Astrocyte of the spinal cord (primary cell): ENCODE results near the gene ZNF664.

Source experiments
- DNase-seq: peaks from one replicate; pipeline ENCODE4 v3.0.0; 2011; ENCODE audit warnings: low read depth, low spot score
- H3K4me3 ChIP-seq: 2 replicates; pipeline ENCODE4 v1.5.1; 2011; ENCODE audit warnings: low read depth, mild to moderate bottlenecking, low read length, moderate library complexity
- CTCF ChIP-seq: IDR thresholded peaks from 2 replicates; pipeline ENCODE4 v1.5.1; 2012; ENCODE audit warnings: low read depth, mild to moderate bottlenecking, low read length, inconsistent platforms
- in situ Hi-C: cut with HindIII; loops from 2 replicates; pipeline ENCODE4 v1.10.0; 2017; ENCODE audit warnings: low sequenced_read_pairs

The ZNF664 gene

DNA sequence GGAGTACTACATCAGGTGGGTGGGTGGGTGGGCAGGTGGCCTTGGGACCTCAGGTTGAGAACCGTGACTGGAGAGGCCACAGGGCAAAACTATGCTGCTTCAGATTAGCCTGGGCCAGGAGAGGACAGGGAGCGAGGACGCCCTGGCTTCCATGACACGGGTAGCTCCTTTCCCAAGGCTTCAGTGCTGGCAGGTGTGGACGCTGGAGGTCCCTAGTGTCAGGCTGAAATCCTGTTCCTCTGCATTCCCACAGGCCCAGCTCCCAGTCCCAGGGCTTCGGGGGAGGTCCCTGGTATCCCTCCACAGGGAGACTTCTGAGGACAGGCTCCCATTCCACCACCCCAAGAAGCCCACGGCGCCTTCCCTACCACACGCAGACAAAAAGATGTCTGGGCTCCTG, 32.0 kb upstream of the ZNF664 start:
- no peak overlapping the region for H3K4me3 ChIP-seq
- no peak for DNase-seq
- TF ChIP-seq CTCF = no peak
- in situ Hi-C loops = no loop called here

DNA sequence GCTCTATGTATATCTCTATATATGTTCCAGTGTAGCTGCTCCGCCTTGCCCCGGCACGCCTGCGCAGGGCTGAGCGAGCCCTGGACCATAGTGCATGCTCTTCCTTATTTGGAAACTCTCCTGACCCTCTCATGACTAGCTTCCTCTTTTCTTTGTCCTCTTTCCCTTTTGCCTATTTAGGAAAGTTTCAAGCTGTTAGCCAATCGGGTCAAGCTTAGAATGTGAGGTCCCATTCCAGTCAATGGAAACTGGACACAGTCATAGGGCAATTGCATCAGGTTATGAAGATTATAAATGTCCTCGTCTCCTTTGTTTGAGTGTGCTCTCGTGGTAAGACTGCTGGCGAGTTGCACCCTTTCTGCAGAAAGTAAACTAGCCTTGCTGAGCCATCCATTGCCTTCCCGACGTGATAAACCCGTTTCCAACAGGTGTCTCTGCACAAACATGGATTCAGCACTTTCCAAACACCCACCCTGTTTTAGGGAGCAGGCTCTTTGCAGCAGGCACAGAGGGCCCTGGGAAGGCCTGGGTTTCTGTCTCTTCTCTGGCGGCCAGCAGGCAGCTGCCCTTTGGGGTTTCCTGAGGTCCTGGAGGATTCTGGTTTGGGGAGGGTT, 31.3 kb upstream of the ZNF664 start:
- in situ Hi-C loops = no loop called here
- no peak for TF ChIP-seq CTCF
- DNase-seq = no peak
- H3K4me3 ChIP-seq = no peak overlapping the region

- no peak overlapping the region for H3K4me3 ChIP-seq
- peak; percentile 86 for DNase-seq
- in situ Hi-C loops = no loop called here
- no peak for TF ChIP-seq CTCF
Measured at GRCh38 chr12:123942238-123942653, 30.8 kb upstream of the ZNF664 start.

DNA sequence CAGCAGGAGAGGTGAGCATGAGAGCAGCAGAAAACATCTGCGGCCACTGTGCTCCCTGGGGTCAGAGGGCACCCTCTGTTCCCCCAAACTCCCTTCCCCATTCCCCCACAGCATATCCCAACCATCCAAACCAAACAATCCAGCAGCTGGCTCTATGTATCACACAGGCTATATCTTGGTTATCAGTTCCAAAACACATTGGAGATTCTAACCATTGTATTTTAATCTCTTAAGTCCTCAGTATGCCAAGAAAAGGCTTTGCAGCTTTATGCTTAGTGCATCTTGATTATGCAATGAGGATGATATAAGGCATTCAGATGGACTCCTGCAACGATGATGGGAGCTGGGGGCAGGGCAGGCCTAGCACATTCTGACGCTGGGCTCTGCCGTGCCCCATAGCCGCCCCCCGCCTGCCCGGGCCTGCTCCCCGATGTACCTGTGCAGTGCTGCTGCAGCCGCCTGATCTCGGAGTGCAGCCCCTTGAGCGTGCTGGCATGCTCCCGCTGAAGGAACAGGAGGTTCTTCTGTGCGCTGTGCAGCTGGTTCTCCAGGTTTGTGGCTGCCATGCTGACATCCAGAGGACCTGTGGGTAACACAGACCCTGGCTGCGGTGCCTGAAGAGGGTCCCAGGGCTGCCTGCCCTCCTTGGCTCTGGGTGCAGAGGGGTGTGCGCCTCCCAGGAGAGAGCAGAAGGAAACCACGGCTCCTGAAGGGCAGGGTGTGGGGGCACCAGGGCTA, 29.9 kb upstream of the ZNF664 start:
- DNase-seq = no peak
- in situ Hi-C loops = no loop called here
- no peak for TF ChIP-seq CTCF
- no peak overlapping the region for H3K4me3 ChIP-seq

GRCh38 chr12:123943816-123944215, 29.2 kb upstream of the ZNF664 start:
- no peak overlapping the region for H3K4me3 ChIP-seq
- in situ Hi-C loops = no loop called here
- no peak for TF ChIP-seq CTCF
- DNase-seq = no peak

DNA sequence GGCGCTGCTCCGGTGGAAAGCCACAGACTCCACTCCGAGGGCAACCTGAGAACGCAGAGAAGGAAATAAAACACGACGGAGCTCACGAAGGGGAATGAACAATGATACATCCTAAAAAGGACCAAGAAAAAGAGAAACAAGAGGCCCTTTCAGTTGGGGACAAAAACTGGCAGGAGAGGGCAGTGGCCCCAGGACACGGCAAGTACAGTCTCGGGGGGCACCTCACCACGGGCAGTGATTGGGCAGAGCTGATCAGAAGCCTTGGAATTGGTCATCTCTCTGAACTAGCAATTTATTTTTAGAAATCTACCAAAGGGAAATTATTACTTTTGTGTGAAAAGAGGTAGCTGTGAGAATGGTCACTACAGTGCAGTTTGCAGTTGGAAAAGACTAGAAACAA, 28.3 kb upstream of the ZNF664 start:
- in situ Hi-C loops = no loop called here
- TF ChIP-seq CTCF = no peak
- DNase-seq = no peak
- H3K4me3 ChIP-seq = no peak overlapping the region
